OCI-LY3 (cell line): ENCODE results near the gene ZGRF1.

Experiments
- CTCF ChIP-seq: fragments of 200-600, 300-600 bp; sonication (generic); IDR thresholded peaks from 2 replicates; pipeline ENCODE4 v1.5.1; 2014; ENCODE audit warnings: antibody characterized with exemption, low read length, low read depth
- EZH2phosphoT487 ChIP-seq: fragments of 200-600 bp; shearing (Covaris generic); IDR thresholded peaks from 2 replicates; pipeline ENCODE4 v1.6.1; 2018; ENCODE audit warnings: antibody characterized with exemption, mixed run types, low read depth

GRCh38 chr4:112664611-112665010 is 27.9 kb upstream of the ZGRF1 start:
- TF ChIP-seq CTCF = no peak
- TF ChIP-seq EZH2phosphoT487 = no peak
